ENCODE measurements around the gene KCNJ12. TPM values are rescaled to one million over a fixed set of nuclear protein-coding genes. Genes with fewer than 3 reads are reported as not detected.
"Not testable (repeated sequence)": the region's sequence is repeated elsewhere in the genome, so short reads cannot be mapped to it uniquely, and the experiment has no call there.

The KCNJ12 gene
- total RNA-seq, 1 donor from 2014 or later: not detected

- ATAC-seq: no peak
Measured at GRCh38 chr17:21387616-21388015, 11.5 kb downstream of the KCNJ12 start.

DNA sequence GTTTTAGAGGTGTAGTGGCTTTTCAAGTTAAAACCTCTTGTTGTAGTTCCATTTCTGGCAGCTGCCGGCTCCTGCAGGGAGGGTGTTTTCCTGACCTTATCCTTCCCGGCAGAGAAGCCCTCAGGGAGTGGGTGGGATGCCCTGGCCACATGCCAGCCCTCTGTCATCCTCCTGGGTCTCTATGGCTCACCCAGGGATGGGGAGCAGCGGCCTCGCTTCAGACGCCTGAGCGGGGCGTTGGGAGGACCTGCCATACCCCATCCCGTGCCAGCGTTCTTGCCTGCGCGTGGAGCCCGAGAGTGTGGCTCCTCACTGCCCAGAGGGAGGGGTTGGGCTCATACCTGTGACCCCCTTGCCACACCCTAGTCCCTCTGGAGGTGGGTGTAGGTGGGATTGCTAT is 11.9 kb downstream of the KCNJ12 start:
- ATAC-seq: peak; percentile 18

DNA sequence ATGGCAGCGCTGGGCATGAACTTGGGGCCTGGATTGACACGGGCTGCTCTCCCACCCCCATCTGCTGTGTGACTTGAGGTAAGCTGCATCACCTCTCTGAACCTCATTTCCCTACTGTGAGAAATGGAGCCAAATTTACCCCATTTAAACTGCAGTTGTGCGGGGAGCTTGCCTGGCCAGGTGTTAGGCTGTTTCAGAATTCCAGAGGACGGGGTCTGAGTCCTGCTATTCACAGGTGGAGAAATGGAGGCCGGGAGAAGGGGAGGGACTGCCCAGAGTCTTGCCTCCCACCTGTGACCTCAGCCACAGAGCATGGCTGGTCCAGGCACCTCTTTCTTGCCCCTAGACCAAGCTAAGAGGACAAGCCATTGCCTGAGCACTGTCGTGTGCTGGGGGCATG is 12.8 kb downstream of the KCNJ12 start:
- no peak for ATAC-seq

- no peak for ATAC-seq
Measured at GRCh38 chr17:21389394-21389793, 13.2 kb downstream of the KCNJ12 start.

DNA sequence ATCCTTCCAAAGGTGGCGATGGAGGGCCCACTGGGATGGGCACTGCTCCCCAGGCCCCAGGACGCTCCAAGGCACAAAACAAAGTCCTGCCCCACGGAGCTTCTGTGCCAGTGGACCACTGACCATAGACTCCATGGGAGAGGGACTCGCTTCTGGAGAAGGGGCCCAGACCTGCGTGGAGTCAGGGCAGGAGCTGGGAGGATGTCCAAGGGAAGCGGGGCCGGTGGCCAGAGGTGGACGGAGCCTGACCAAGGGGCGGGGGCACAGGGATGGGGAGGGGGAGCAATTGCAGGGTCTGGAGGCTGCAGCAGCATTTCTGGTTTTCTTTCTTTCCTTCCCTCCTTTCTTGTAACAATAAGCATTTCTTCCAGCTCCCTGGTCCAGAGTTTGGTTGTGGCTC is 14.1 kb downstream of the KCNJ12 start:
- no peak for ATAC-seq

DNA sequence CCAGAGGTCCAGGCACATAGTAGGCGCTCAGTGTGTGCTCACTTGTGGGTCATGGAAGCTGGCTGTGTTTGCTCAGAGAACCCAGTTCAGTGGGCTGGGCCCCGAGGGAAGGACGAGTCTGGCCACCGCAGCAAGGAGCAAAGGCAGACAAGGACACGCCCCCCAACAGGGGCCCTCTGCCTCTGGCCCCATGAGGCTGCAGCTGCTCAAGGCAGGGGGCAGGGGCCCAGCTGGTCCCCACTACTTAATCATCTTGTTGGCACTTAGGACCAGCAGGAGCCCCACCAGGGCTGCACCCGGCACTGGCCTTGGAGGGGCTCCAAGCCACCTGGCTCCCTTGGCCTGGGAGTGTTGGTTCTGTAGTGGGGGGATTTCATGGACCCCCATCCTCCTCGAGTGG is 16.1 kb downstream of the KCNJ12 start:
- no peak for ATAC-seq

DNA sequence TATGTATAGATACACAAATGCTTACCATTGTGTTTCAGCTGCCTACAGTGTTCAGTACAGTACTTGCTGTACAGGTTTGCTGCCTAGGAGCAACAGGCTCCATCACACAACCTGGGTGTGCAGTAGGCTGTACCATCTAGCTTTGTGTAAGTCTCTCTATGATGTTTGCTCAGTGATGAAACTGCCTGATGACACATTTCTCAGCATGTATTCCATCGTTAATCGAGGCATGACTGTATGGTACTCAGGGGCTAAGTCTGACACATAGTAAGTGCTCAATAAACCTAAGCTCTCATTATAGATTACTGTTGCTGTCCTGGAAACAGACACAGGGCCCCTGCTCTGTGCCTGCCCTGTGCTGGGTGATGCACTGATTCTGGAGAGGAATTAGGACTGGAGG is 18.1 kb downstream of the KCNJ12 start:
- peak; percentile 81 for ATAC-seq

DNA sequence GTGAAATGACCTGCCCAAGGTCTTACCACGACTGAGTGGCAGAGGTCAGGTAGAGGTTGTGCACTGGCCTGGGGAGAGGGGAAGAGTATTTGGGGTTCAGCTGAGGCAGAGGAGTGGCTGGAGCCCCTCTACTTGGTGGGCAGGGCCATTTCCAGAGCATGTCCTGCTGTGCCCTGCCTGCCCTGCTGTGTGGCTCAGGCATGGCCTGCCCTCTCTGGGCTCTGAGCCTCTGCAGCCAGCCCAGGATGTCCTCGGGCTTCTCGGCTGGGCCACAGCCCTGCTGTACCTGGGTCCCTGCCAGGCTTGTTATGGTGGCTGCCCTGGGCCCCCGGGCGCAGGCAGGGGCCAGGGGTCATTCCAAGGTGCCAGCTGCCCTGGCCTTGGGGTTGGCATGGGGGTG is 19.6 kb downstream of the KCNJ12 start:
- no peak for ATAC-seq

GRCh38 chr17:21396237-21396636 is 20.1 kb downstream of the KCNJ12 start:
- no peak for ATAC-seq

DNA sequence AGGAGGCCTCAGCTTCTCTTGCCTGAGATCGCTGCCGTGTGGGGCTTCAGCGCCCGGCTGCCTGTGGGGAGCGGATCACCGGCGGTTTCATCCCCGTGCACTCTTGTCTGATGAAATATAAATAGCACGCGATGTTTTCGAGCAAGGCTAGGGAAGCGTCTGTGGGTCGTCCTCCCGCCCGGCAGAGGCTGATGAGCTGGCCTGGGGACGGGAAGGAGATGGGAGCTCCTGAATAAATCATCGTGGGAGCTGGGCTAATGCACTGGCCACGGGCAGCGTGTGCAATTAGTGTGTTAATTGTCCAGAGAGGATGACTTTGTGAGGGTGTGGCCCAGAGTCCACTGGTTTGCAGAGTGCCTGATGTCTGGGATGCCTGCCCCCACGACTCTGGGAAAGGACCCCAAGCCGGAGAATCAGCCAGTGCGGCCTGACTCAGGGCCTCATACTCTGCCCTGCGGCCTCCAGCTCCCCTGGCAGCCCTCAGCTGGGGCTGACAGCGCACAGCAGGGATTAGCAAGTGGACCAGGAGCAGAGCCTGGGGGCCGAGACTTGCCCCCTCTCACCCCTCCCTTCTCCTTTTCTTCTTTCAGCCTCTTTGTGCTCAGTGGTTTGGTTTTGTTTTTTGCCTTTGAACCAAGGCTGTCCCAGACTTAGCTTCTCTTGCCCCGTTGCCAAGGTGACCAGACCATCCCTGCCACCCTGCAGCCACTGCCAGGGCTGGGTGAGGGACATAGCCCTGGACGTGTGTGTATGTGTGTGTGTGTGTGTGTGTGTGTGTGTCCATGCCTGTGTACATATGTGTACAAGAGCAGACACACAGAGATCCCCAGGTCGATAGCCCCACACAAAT is 21.4 kb downstream of the KCNJ12 start:
- no peak for ATAC-seq

DNA sequence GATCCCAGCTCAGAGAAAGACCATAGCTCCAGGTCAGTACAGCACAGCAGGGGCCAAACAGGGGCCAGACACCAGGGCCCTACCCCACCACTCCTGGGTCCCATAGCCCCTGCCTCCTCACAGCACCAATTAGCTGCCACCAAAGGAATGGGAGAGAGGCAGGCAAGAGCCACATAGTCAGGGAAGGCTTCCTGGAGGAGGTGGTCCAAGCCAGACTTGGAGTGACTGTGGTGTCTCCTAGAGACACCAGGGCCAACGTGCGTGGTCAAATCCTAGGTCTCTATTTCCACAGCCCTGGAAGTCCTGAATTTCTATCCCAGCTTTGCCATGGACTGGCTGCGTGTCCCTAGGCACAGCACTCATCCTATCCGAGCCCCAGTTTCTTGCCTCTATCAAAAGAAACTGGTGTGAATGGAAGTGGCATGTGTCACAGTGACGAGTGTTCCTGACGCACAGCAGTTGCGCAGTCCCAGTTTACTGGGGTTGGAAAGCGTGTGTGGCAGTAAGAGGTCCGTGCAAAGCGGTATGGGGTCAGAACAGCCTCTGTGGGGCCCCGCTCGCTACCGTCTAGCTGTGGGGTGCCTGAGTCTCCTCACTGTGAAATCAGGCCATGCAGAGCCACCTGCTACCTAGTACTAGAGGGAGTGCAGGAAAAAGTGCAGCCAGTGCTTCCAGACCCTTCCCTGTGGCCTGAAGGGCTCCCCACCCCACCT is 23.5 kb downstream of the KCNJ12 start:
- no peak for ATAC-seq

- ATAC-seq: not testable (repeated sequence)
Measured at GRCh38 chr17:21400187-21400569, 24.0 kb downstream of the KCNJ12 start.

- no peak for ATAC-seq
Measured at GRCh38 chr17:21400816-21401593, 24.8 kb downstream of the KCNJ12 start.

- ATAC-seq: peak; percentile 56
Measured at GRCh38 chr17:21402166-21402571, 26.0 kb downstream of the KCNJ12 start.

DNA sequence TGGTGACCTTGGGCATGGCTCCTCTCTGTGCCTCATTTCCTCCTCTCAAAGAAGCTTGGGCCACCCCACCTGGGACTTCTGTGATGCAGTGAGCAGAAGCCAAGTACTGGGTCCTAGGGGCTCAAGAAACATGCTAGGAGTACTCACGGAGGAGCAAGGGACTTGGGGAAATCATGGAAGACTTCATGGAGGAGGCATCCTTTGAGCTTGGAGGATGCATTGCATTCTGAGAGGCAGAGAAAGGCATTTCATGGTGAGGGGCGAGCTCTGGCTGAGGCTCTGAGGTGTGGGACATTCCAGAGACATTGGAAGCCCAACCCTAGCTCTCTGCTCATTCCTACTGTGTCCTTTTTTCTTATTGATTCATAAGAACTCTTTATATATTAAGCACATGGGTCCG is 26.8 kb downstream of the KCNJ12 start:
- ATAC-seq: not testable (repeated sequence)

- not testable (repeated sequence) for ATAC-seq
Measured at GRCh38 chr17:21404106-21404505, 27.9 kb downstream of the KCNJ12 start.

DNA sequence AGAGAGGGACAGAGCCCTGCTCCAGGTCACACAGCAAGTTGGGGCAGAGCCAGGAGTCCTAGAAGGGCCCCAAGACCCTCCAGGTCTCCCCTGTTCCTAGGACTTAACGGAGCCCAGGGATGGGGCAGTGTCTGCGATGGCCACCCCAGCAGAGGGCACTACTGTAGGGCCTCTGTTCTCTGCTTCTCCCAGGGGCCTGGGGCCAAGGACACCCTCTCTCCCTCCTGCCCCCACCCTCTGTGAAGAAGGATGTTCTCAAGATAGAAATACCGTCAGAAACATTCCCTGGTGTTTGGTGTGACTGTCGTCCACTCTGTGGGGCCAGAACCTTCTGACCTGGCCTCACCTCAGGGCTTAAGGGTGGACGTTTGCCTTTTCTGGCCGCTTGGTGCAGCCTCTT is 28.4 kb downstream of the KCNJ12 start:
- not testable (repeated sequence) for ATAC-seq

GRCh38 chr17:21404956-21405731 is 29.0 kb downstream of the KCNJ12 start:
- peak; percentile 4 for ATAC-seq

DNA sequence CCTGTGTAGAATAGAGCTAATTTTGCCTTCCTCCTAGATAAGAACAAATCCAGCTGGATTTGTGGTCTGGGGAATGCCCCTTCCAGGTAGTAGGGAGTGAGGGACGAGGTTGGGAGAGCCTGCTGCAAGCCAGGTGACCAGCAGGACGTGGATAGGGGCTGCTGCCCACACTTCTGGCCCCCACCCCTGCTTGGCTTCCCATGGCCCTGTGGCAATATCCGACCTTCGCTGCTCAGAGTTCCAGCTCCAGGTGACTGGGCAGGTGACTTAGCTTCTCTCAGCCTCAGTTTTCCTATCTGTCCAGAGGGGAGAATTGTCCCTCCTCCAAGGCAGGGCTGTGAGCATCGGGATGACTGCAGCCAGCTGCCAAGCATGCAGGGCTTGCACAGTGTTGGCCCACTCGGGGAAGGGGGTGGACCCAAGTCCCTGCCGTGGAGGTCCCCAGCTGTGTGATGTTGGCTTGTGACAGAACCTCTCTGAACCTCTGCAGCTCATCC is 29.8 kb downstream of the KCNJ12 start:
- not testable (repeated sequence) for ATAC-seq

DNA sequence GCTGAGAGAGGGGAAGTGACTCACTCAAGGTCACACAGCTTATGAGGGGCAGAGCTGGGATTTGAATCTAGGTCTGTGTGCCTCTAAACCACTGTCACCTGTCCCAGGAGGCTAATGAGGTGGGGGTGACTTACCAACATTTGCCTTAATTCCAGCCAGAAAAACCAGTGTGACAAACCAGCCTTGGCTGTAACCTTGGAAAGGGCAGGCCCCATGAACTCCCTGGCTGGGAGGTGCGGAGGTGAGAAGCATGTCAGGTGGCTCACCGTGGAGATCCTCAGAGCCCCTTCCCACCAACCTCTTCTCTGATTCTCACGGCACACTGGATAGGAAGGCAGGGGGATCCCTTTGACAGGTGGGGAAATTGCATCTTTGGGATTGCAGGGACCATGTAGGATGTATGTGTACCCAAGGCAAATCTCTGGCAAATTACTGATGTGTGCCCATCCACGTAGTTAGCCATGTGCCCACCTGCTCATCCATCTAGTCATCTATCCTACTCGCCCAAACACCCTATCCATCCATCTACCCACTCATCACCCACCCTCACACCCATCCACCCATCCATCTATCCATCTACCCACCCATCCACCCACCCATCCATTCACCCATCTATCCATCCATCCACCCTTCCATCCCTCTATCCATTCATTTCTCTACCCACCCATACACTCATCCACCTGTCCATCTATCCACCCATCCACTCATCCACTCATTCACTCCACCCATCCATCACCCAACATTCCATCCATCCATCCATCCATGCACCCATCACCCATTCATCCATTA is 30.7 kb downstream of the KCNJ12 start:
- ATAC-seq: not testable (repeated sequence)

DNA sequence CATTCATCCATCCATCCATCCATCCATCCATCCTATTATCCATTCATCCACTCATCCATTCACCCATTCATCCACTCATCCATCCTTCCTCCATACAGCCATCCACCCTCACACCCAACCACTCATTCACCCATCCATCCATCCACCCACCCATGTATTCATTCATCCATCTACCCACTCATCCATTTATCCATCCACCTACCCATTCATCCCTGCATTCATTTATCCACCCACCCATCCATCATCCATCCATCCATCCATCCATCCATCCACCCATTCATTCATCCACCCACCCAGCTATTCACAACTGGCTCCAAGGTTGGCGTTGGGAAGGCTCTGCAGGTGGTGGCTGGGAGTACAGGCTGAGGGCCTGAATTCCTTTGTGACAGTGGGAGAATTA is 31.6 kb downstream of the KCNJ12 start:
- ATAC-seq: not testable (repeated sequence)

Data from esophagus mucosa (tissue), 1 donor.